RWPE2 (cell line): Measurements from ENCODE around the gene DHX16.

Source experiments
- ATAC-seq: fragments of 200-7000 bp; cut with Tn5 transposase; 3 replicates; pipeline ENCODE4 v1.9.1; 2021; ENCODE audit warnings: low read depth
- DNase-seq: peaks from one replicate; pipeline ENCODE4 v3.0.0-alpha.2; 2020; ENCODE audit warnings: low spot score
- H3K27ac ChIP-seq: fragments of 450-650 bp; 2 replicates; pipeline ENCODE4 v1.5.1; 2017; ENCODE audit warnings: mild to moderate bottlenecking; ENCODE audit not compliant: poor library complexity, severe bottlenecking
- H3K27me3 ChIP-seq: fragments of 250-450 bp; sonication (Bioruptor Pico); 2 replicates; pipeline ENCODE4 v1.5.1; 2021; ENCODE audit warnings: mild to moderate bottlenecking, moderate library complexity; ENCODE audit not compliant: insufficient read depth, poor library complexity, severe bottlenecking
- H3K36me3 ChIP-seq: fragments of 250-450 bp; sonication (Bioruptor Pico); 2 replicates; pipeline ENCODE4 v1.5.1; 2020; ENCODE audit warnings: low read depth, mild to moderate bottlenecking, moderate library complexity
- H3K4me1 ChIP-seq: fragments of 250-450 bp; sonication (Bioruptor Pico); 2 replicates; pipeline ENCODE4 v1.5.1; 2021; ENCODE audit warnings: mild to moderate bottlenecking, moderate library complexity; ENCODE audit not compliant: insufficient read depth, poor library complexity, severe bottlenecking
- H3K4me3 ChIP-seq: fragments of 250-450 bp; sonication (Bioruptor Pico); 2 replicates; pipeline ENCODE4 v1.5.1; 2021; ENCODE audit warnings: mild to moderate bottlenecking, moderate library complexity; ENCODE audit not compliant: severe bottlenecking
- H3K9me3 ChIP-seq: fragments of 250-450 bp; sonication (Bioruptor Pico); 2 replicates; pipeline ENCODE4 v1.5.1; 2021; ENCODE audit warnings: mild to moderate bottlenecking, moderate library complexity; ENCODE audit not compliant: severe bottlenecking
- CTCF ChIP-seq: fragments of 450-650 bp; IDR thresholded peaks from one replicate; pipeline ENCODE4 v1.5.1; 2017; ENCODE audit warnings: mild to moderate bottlenecking, moderate library complexity; ENCODE audit not compliant: poor library complexity, severe bottlenecking

The DHX16 gene

DNA sequence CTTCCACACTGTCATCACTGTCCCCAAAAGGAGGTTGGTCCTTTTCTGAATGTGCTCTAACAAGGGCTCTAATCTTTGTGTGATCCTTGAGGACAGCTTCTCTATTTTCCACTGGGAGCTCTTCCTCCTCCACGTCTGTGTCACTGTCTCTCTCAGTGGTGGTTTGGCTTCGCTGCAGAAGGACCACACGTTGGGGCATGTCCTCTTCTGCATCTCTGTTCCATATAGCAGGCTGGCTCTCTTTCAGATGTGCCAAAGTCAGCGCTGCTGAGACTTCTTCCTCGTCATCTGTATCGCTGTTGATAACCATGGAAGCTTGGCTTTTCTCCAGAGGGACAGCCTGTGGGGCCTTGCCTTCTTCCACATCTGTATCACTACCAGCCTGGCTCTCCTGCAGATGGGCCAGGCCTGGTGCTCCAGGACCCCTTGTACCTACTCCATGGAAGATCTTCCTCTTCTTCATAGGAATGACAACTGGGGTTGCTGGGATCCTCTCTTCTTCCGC, 39.7 kb upstream of the DHX16 start:
- H3K4me3 ChIP-seq, result no peak overlapping the region
- H3K27me3 ChIP-seq, result no peaks in the 10 kb centered on the region
- no peak for TF ChIP-seq CTCF
- DNase-seq (no peak), ATAC-seq (no peak)
- H3K4me1 ChIP-seq, result peaks cover 6% of the 10 kb centered on the region
- peaks cover 69% of the 10 kb centered on the region for H3K36me3 ChIP-seq
- H3K27ac ChIP-seq, result no peak overlapping the region
- H3K9me3 ChIP-seq, result no peaks in the 10 kb centered on the region

- Histone ChIP-seq H3K36me3 (peaks cover 72% of the 10 kb centered on the region), H3K4me1 (peaks cover 6% of the 10 kb centered on the region), H3K27ac (no peak overlapping the region), H3K4me3 (no peak overlapping the region), H3K9me3 (no peaks in the 10 kb centered on the region), H3K27me3 (no peaks in the 10 kb centered on the region)
- DNase-seq (no peak), ATAC-seq (no peak)
- no peak for TF ChIP-seq CTCF
These were observed 39.1 kb upstream of the DHX16 start for GRCh38 chr6:30711758-30712380.

- TF ChIP-seq CTCF, result no peak
- no peaks in the 10 kb centered on the region for H3K4me1 ChIP-seq
- no peak for ATAC-seq
- no peak for DNase-seq
- H3K36me3 ChIP-seq, result peaks cover 63% of the 10 kb centered on the region
- no peaks in the 10 kb centered on the region for H3K9me3 ChIP-seq
- H3K27me3 ChIP-seq, result no peaks in the 10 kb centered on the region
- H3K27ac ChIP-seq, result no peak overlapping the region
- no peak overlapping the region for H3K4me3 ChIP-seq
These were observed 36.5 kb upstream of the DHX16 start for GRCh38 chr6:30709101-30709868.

DNA sequence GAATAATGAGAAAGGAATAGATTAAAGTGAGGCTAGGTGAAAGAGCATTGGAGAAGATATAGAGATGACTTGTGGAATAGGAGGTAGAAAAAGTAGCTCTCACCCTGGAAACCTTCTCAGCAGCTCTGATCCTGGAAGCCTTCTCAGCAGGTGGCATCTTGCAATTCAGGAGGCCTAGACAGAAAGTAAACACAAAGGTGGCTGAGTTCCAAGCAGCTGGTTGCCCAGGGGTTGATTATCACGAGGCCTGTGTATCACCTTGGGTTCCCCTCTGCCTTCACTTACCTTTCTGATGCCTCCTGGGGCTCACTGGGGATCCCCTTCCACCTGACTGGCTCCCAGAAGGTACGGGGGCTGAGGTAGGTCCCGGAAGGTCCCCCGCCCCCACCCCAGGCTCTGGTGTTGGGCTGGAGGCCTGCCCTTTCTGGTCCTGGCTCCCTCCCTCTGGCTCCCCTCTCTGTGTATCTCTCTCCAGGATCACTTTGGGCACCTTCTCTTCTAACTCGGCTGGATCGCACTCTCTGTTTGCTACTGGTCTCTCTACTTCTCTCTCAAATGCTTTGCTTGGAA, 34.6 kb upstream of the DHX16 start:
- Histone ChIP-seq H3K27ac (no peak overlapping the region), H3K4me3 (no peak overlapping the region), H3K9me3 (no peaks in the 10 kb centered on the region), H3K36me3 (peaks cover 61% of the 10 kb centered on the region), H3K27me3 (no peaks in the 10 kb centered on the region), H3K4me1 (no peaks in the 10 kb centered on the region)
- ATAC-seq (peak; percentile 20; the same call in 2 of the 3 replicates), DNase-seq (no peak)
- no peak for TF ChIP-seq CTCF
